HG02678 (cell line): ENCODE results near the gene GFY.

Experiments
- ATAC-seq: cut with Tn5 transposase; IDR thresholded peaks from one replicate; pipeline ENCODE4 v1.9.1; 2021; ENCODE audit warnings: mild to moderate bottlenecking, moderate library complexity; ENCODE audit not compliant: unreplicated experiment

GFY gene

DNA sequence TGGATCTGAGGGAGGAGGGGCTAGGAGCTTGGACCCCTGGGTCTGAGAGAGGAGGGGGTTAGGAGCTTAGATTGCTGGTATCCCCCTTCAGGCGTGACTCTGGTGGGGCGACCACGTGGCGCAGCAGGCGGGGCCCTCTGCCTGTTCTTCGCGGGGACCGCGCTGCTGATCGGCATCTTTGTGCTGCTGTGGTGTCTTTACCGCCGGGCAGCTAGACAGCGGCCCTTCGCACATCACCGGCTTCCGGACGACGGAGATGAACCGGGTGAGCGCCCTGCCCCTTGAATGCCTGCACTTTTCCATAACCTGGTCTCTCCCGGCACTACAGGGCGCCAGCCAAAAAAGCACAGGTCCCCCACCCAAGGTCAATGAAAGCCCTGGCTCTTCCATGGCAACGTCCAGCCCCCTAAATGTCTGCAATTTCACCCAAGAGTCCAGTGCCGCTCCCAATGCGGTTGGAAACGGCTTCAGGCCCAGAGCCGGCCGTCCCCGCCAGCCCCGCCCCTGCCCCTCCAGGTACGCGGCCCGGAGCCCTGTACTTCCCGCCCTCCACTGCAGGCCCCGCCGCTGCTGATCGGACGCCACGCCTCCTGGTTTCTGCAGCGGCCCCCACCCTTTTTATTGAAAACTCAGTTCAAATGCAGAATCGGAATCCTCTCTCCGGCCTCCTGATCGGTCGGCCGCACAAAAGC, 2.8 kb downstream of the GFY start:
- no peak for ATAC-seq

DNA sequence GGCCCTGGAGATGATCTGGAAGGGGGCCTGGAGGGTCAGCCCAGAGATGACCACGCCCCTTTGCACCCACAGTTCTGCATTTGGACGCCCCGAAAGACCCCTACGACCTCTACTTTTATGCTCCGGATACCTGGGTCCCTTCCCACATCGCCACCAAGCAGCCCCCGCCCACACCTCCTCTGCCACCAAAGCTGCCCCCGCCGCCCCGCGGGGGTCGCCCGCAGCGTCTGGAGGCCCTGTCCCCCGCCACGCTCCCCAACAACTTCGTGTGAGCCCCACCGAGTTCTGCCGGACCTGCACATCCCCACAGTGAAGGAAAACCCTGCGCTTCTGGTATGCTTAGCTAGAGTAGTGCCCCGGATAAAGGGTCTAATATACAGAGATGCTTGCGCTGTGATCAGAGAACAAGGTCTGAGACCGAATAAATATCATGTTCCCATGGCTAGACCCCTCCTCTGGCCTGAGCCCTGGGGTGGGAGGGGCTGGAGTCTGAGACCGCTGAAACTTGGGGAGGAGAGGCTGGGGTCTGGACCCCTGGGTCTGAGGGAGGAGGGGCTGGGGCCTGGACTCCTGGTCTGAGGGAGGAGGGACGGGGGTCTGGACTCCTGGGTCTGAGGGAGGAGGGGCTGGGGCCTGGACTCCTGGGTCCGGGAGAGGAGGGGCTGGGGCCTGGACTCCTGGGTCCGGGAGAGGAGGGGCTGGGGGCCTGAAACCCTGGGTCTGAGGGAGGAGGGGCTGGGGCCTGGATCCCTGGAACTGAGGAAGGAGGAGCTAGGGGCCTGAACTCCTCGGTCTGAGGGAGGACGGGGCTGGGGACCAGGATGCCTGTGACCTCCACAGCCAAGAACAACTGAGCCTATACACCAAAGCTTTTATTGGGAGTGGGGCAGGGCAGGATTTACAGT, 3.6 kb downstream of the GFY start:
- no peak for ATAC-seq

DNA sequence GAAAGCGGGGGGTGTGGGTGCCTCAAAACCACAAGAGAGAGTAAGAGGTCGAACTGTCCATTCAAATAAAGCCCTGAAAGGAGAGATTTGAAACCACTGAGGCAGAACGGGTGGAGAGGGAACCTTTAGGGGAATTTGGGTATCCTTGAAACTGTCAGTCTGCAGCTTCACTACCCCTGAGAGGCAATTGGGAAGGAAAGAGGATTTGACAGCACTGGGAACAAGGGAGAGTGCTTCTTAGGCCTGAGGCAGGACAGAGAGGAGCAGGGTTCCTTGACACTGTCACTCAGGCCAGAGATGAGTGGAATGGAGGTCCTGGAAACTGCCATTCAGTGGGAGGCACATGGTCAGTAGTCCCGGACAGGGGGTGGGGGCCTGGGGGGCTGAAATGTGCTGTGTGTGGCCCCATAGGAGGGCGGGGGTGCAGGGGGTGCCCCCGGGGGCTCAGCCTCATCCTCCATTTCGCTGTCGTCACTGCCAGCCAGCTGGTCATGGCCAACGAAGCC, 5.0 kb downstream of the GFY start:
- ATAC-seq: no peak

DNA sequence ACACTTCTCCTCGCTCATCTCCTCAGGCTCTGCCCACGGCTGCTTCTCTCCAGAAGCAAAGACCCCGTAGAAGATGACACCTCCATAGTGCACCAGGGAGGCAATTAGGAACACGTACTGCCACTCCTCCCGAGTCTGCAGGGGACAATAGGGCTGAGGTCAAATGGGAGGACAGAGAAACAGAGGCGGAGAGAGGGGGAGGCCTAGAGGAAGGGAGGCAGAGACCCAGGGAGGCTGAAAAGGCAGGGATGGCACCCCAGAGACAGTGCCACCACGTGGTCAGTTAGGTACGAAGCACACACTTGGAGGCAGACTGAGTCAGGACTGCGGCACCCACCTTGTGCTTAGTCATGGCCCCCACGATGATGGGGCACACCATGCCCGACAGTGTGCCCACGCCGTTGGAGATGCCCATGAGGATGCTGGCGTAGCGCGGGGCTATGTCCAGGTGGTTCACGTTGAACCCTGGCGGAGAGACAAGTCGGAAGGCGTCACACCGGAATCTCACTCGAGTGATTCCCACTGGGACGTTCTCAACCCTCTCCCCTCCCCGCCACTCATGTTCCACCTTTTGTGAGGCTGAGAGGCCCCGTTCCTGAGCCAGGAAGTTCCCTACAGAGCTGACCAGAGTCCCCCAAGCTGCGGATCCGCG, 5.6 kb downstream of the GFY start:
- no peak for ATAC-seq

DNA sequence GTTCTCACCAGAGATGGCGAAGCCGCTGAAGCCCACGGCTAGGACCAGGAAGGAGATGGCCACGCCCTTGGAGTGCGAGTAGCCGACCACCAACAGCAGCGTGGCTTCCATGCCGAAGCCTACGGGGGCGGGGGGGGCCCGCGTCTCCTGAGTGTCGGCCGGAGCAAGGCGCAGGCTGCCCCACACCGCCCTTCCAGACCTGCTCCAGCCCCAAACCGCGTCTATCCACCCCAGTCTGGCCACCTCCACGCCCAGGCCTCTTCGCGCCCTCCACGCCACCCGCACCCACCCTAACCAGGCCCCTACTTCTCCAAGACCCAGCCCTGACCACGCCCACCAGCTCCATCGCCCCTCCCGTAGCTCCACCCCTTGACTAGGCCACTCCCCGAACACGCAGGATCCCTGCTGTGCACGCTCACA, 6.2 kb downstream of the GFY start:
- no peak for ATAC-seq

- ATAC-seq: no peak
Measured at GRCh38 chr19:49432141-49433073, 7.2 kb downstream of the GFY start.

DNA sequence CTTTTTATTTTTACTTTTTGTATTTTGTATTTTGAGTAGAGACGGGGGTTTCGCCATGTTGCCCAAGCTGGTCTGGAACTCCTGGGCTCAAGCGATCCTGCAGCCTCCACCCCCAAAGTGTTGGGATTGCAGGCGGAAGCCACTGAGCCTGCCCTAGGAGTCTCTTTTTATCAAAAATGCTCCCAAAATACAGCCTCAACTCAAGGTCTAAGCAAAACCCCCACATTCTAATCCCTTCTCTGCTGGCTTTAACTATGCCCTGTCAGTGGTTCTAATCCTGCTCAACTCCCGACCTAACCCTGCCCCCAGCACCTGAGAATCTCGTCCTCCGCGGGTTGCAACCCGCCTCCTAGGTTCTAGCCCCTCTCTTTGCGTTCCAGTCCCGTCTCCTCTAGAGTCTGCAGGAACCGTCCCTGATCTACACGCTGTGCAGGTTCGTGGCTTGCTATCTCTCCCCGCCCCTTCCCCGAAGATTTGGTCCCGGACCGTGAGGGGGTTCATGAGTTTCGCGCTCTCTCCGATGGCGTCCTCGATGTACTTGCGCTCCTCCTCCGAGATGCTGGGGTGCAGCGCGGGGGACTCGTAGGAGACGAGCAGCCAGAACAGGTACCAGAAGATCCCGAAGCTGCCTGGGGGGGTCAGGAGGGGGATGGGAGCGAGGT, 8.2 kb downstream of the GFY start:
- ATAC-seq: no peak

DNA sequence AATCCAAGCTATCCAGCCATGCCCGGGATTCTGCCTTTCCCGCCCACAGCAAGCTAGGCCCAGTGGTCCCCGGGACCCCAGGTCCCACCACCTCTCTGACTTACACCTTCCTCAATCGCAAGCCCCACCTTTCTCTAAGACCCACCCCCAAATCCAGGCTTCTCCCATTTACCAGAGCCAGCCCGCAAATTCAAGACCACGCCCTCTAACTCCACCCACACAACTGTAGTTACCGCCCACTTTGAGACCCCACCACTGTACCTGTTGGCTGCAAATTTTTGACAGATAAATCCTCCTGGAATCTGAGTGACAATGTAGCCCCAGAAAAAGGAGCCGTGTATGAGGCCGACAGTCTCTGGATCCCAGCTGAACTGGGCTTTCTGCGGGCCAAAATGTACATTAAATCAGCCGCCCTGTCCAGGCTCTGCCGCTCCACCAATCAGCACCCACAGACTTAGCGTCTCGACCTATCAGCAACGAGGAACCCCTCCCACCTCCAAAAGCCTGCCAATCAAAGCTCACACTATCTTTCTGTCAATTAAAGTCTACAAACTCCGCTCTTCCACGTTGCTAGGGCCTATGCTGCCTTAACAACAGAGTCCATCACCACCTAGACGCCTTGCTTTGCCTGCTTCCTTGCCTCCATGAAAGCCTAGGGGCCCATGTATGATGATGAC, 9.9 kb downstream of the GFY start:
- no peak for ATAC-seq

GRCh38 chr19:49435670-49436069, 10.5 kb downstream of the GFY start:
- no peak for ATAC-seq

GRCh38 chr19:49436381-49437017, 11.3 kb downstream of the GFY start:
- ATAC-seq: no peak

DNA sequence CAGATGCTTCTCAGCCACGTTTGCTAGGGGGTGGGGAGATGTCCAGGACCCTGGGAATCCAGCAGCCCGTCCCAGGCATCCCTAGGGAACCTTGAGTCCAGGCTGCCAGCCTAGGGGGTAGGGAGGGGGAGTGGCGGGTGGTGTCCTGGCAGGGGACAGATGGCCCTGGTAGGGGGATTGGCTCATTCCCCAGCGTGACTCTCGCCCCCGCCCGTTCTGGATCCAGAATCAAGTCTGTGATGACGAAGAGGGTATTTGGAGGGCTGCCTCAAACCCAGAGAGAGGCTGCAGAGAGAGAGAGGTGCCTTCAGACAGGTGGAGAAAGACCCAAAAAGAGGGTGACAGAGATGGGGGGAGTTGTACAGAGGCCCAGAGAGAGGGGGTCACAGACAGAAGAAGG, 12.0 kb downstream of the GFY start:
- ATAC-seq: no peak

DNA sequence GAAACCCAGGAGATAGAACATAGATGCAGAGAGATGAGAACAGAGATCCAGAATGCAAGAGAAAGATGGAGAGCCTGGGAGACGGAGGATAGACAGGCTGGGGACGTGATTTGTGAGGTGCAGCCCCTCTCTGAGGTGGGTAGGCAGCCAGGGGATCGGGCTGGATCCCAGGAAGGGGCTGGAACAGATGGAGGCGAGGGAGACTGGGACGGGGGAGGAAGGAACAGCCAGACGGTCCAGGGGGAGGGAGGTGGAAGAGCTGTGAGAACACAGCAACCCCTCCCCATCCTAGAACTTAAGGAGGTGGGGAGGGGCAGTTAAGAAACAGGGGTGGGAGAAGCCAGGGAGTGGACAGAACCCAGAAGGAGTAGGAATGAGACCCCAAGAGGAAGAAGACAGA, 13.1 kb downstream of the GFY start:
- no peak for ATAC-seq

DNA sequence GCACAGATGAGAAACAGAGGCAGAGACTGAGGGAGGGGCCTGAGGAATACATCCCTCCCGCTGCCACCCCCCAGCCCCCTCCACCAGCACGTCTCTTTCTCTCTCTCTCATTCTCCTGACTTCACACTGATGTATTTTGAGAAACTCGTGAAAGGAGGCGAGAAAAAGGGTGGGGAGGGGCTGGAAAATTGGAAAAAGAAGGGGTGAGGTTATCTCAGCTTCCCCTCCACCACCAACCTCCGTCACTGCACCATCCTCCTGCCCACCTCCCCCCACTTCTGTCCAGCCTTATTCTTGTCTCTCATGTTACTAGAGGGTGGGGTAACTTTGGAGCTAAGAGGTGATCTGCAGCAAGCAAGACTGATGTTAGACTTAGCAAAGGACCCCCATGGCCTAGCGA, 14.6 kb downstream of the GFY start:
- no peak for ATAC-seq

DNA sequence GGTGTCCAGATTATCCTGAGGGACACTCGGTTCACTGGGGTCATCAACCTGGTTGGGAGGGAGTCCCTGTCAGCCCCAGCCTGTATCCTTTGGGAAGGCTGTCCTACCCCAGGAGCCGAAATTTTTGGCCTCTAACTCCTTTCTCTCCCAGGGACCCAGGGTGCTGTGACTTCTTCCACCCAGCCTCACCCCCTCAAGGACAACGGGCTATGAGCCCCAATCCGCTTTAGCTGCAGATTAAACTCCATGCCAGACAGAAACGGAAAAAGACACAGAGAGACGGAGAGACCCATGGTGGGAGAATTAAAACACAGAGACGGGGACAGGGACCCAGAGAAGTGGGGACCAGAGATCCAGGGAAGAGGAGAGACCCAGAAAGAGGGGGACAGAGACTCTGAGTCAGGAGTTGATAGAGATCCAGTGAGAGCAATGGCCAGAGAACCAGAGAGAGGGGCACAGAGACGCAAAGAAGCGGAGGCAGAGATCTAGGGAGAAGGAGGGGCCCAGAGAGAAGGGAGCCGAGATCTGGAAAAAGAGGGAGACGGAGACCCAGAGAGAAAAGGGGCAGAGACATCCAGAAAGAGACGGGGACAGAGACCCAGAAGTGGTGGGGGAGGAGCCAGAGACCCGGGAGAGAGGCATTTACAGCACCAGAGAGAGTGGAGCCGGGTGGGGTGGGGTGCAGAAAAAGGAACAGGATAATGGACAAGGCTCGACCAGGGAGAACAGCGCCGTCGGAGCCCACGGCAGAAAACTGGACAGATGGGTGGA, 15.4 kb downstream of the GFY start:
- no peak for ATAC-seq

DNA sequence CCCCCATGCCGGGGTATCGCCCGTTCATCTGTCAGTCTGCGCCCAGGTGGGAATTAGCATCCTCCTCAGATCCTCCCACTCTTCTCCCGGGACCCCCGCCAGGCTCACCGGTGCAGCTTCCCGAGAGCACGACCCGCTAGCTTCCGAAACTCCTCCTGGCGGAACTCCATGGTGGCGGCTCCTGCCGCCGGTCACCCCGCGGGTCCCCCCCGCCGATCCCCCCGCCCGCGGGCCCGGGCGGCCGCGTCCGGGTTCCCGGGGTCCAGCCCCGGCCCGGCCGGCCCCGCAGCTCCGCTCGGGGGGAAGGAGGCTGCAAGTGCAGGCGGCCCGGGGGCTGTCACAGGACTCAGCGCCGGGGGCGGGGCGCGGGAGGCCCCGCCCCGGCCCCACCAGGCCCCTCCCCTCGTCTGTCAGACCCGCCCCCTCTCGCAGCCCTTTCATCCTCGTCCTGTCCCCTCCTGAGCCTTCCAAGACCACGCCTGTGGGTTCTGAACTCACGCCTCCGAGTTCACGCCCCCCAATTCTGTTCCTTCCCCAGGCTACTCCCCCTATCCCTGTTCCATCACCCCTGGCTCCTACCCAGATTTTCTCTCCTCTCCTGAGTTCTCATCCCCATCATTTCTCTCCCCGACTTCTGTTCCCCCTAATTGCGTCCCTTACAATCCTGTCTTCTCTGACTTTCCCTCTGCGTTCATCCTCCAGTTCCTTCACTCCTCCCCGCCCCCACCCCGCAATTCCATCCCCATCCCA, 16.2 kb downstream of the GFY start, which contains the start of gene SLC17A7:
Gene SLC17A7 (minus strand): TSS at position 318 of the 750 bp plus-strand sequence. CDS start 148 bp downstream, at position 170.
- no peak for ATAC-seq

- no peak for ATAC-seq
Measured at GRCh38 chr19:49441960-49442350, 16.8 kb downstream of the GFY start.

DNA sequence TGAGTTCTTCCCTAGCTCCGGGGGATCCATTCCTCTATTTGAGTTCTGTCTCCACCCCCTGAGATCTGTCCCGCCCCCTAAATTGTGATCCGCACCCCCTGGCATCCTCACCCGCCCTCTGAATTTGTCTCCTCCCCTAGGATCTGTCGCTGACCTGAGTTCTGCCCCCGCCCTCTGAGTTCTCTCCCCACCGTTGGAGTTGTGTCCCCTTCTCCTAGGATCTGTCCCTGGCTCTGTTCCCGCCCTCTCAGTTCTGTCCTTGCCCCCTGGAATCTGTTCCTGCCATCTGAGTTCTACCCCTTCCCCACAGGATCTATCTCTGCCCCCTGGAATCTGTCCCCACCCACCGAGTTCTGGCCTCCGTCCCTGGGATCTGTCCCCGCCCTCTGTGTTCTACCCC, 17.2 kb downstream of the GFY start:
- no peak for ATAC-seq
